Suprapubic skin (tissue), 3 donors: ENCODE data around the gene ICE1.

Experiments used
- CTCF ChIP-seq, 2 donors: fragments of 200-600 bp in 1 of 2; fragments of 450-650 bp in 1 of 2; sonication (generic) in 1 of 2; IDR thresholded peaks; one replicate each; pipeline ENCODE4 v1.5.1; 2016 to 2019; ENCODE audit warnings: antibody characterized with exemption in 2 of 2, mild to moderate bottlenecking in 1 of 2, moderate library complexity in 1 of 2
- POLR2AphosphoS5 ChIP-seq, 3 donors: sonication (generic); formaldehyde crosslinking; IDR thresholded peaks; one replicate each; pipeline ENCODE4 v1.6.1; 2017; ENCODE audit warnings: antibody characterized with exemption in 3 of 3

GRCh38 chr5:5421149-5421960 lies 1.1 kb upstream of the ICE1 start:
- TF ChIP-seq POLR2AphosphoS5 (IDR thresholded peaks at IDR 0.05): no peak
- no peak for TF ChIP-seq CTCF (IDR thresholded peaks at IDR 0.05)
